Activated CD8-positive, alpha-beta memory T cell treated with anti-CD3 and anti-CD28 coated beads, Interleukin-2, amount 50 U/mL, for 1 hour (primary cell): ENCODE data around the gene HDAC10.

Experiments used
- DNase-seq: peaks from one replicate; pipeline ENCODE4 v3.0.0-alpha.2; 2020; ENCODE audit errors: extremely low read depth

Gene HDAC10

DNA sequence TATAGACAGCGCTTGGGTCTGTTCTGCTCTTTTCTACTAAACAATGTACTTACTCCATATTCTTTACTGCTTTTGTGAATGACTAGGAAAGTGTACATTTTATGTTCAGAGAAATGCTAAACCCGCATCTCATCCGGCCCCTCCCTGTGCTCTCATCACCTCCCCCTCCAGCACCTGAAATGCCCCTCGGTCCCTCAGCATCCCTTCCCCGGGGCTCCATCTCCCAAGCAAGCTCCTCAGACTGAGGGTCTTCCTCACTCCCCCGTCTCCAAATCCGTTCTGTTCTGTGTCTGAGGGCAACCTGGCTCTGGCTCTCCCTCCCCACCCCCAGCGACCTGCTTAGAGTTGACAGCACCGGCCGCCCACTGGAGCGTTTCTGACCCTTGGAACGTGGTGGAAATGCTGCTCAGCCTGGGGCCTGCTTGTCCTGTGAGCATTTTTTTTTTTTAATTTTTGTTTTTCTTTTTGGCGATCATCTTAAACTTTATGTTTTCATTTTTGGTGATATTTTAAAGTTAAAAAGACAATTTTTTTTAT lies 48.9 kb downstream of the HDAC10 start:
- no peak for DNase-seq

DNA sequence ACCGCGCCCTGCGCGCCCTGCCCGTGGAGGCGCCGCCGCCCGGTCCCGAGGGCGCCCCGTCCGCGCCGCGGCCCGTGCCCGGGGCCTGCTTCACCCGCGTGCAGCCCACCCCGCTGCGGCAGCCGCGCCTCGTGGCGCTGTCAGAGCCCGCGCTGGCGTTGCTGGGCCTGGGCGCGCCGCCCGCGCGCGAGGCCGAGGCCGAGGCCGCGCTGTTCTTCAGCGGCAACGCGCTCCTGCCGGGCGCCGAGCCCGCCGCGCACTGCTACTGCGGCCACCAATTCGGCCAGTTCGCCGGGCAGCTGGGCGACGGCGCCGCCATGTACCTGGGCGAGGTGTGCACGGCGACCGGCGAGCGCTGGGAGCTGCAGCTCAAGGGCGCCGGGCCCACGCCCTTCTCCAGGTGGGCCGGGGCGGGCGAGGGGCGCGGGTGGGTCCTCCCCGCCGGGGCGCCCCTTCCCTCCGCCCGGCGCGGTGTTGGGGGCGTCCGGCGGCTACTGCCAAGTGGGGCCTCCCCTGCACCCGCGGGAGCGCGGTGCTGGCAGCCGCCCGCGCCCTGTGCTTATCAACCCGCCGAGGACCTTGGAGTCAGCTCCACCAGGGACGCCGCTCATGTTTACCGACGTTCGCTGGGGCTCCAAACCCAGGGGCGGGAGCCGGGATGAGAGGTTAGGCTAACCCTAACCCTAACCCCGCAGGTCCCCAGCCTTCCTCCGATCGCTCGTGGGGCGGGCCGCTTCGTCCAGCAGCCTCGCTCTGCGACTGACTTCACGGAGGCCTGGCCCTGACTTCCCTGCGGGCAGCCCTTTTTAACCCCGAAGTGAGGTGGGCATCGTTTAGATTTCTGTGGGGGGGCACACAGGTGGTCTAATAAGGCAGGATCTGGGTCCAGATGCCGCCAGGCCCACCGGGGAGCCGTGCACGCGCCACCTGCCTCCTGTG lies 49.6 kb downstream of the HDAC10 start:
- DNase-seq, result no peak

DNA sequence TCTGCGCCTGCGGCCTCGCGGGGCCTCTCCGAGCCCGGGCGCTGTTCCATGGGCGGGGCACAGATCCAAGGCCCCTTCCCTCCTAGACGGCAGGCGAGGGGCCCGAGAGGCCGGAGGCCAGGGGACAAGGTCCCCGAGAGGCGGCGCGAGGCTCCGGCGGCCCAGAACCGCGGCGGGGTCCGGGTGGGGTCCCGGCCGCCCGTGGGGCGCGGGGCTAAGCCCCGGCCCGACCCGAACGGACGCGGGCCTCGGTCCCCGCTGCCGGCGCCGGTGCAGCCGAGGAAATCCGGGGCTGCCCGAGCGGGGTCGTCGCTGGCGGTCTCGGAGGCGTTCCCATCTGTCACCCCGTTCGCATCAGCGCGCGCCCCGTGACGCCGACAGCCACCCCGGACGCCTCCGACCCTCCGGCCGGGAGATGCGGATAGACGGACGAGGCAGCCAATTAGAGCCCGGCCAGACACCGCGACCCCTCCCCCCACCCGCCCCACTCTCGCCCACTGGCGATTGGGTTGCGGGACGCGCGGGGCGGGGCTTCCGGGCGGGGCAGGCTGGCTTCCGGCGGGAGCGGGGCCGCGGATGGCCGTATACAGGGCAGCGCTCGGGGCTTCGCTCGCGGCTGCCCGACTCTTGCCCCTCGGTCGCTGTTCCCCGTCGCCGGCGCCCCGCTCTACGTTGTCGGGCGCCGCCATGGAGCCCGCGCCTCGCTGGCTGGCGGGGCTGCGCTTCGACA lies 50.4 kb downstream of the HDAC10 start, which contains the start of gene SELENOO:
SELENOO (plus strand) TSS at position 551 of the 730 bp plus-strand sequence; CDS start at position 577, 26 bp downstream.
- DNase-seq, result peak; percentile 74

DNA sequence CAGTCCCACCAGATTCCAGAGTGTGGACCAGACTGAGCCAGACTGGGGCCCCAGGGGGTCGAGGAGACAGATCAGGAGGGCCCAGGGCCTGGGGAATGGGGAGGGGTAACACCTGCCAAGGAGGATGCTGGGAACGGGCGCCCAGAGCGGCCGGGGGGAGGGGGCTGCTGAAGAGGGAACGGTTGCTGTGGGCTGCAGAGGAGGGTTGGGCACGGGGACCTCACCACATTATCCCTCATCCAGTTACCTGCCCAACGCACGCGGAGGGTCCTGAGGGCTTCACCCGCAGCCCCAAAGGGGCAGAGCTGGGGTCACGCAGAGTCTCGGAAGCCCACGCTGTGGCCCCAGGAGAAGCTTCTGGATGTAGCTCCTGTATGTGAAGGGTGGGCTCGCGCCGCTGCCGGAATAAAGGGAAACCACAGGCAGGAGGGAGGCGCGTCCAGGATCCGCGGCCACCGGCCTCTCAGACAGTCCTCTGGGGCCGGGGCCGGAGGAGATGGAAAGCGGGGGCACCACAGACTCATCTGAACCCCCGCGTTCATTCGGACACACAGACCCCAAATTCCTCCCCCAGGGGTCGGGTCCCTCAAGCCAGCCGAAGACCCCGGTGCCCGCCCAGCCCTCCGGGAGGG lies 51.1 kb downstream of the HDAC10 start:
- DNase-seq, result no peak

DNA sequence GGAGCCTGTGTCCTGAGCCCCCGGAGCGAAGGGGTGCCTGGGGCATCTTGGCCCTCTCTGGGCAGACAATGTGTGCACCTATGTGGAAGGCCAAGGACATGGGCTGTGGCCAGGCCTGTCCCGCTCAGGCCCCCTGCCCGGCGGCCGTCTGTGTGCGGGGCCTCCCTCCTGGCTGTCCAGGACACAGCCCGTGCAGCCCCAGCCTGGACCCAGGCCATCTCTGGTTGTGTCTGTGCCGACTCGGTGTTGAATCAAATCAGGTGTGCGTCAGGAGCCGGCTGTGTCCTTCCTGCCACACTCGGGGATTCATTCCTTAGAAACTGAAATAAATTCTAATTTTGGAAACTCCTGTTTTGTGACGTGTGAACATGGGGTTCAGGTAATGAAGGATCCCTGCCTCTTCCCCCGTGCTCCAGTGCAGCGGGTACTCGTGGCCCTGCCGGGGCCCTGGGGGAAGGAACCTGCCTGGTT lies 51.8 kb downstream of the HDAC10 start:
- DNase-seq, result no peak

DNA sequence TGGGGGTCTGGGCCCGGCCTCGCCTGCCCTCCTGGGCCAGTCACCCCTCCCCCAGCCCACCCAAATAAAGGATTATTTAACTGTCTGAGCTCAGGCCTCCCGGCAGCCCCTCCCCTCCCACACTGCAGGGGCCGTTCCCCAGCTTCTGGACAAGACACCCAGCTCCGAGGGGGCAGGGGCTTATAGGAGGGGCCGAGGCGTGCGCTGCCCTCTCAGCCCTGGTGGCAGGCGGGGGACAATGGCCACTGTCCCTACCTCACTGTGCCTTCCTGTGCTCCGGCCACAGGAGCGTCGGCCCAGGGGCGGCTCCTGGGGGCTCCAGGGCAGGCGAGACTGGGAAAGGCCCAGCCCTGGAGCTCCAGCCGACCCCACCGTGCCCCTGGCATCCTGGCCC lies 52.4 kb downstream of the HDAC10 start:
- DNase-seq, result no peak

DNA sequence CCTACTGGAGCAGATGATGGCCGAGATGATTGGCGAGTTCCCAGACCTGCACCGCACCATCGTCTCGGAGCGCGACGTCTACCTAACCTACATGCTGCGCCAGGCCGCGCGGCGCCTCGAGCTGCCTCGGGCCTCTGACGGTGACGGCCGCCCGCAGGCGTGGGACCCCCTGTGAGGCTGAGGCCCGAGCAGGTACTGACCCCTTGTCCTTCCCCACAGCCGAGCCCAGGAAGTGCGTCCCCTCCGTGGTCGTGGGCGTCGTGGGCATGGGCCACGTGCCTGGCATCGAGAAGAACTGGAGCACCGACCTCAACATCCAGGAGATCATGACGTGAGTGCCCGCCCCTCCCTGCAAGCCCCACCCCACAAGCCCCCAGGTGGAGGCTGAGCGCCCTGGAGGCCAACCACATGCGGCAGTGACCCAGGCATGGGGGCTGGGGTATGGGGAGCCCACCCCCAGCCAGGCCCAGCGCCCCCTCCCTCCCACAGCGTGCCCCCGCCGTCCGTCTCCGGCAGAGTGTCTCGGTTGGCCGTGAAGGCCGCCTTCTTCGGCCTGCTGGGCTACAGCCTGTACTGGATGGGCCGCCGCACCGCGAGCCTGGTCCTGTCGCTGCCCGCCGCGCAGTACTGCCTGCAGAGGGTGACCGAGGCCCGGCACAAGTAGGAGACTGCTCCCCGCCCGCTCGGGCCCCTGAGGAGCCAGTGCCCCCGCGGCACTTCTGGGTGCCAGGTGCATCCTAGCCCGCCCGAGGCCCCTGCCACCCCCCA lies 53.0 kb downstream of the HDAC10 start:
- DNase-seq, result no peak

DNA sequence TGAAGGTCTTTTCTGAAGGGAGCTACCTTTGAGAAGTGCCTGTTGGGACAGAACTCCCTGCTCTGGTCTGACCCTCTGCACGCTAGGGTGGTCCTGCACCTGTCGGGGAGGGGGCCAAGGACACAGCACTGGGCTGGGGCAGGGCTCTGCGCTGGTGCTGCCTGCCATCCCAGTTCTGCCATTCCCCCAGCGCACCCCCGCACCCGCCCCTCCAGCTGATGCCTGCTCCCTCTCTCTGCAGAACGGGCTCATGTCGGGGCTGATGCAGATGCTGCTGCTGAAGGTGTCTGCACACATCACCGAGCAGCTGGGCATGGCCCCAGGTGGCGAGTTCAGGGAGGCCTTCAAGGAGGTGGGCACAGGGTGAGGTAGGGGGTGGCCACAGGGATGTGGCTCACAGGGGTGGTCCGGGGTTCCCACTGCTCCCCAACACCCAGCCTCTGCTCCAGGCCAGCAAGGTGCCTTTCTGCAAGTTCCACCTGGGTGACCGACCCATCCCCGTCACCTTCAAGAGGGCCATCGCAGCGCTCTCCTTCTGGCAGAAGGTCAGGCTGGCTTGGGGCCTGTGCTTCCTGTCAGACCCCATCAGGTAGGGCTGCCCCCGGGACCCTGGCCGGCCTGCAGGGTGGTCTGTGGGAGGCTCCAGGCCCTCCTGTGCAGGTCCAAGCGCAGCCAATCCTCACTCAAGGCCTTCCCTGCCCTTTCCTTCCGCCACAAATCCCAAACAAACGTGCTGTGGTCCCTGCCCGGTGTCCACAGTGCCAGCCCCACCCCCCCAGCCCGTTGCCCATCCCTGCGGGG lies 53.9 kb downstream of the HDAC10 start:
- no peak for DNase-seq

DNA sequence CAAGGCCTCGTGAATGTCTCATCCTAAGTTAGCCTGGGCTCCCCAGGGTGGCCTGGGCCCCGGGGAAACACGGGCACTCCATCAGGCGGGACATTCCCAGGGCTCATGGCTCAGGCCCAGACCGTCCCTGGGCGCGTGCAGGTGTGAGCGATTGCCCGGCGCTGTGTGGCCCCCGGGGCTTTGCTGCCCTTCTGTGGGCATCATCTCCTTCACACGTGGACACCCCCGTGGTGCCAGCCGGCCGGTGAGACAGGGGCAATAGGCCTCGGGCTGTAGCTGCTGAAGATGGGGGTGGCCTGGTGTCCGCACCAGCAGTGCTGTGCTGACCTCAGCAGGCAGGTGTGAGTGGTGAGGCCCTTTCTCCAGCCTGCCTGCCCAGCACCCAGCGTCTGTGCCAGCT lies 54.8 kb downstream of the HDAC10 start:
- no peak for DNase-seq
